Testis (tissue), 2 donors: ENCODE data around the gene TBX18.

ENCODE experiments used
- POLR2A ChIP-seq: fragments of 450-650 bp; IDR thresholded peaks from one replicate; pipeline ENCODE4 v1.6.1; 2017; ENCODE audit warnings: antibody characterized with exemption, mild to moderate bottlenecking, moderate library complexity
- TF ChIP-seq, protein P1 (sequence below), 3 experiments: fragments of 450-650 bp in 2 of 3; fragments of 200-600 bp in 1 of 3; sonication (generic) in 1 of 3; IDR thresholded peaks; one replicate each; pipeline ENCODE4 v1.5.1; 2016 to 2019; ENCODE audit warnings: antibody characterized with exemption in 3 of 3, mild to moderate bottlenecking in 2 of 3, moderate library complexity in 1 of 3

DNA sequence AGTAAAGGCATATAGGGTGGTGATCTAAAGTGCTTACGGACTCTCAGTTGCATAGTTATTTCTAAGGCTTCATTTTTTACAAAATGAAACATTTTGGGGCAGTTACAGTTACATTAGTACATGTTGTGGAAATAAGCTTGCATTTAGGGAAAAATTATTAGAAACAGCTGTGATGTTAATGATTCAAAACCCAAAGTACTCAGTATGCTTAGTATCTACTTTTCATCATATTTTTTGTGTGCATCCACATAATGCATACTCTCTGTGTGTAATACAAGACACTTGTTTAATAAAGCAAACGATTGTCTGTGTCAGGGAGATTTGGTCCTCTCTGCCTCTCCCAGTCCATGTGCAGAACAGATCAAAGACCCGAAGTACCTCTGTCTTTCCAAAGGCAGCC is 11.4 kb upstream of the TBX18 start:
- TF ChIP-seq, protein P1, sequence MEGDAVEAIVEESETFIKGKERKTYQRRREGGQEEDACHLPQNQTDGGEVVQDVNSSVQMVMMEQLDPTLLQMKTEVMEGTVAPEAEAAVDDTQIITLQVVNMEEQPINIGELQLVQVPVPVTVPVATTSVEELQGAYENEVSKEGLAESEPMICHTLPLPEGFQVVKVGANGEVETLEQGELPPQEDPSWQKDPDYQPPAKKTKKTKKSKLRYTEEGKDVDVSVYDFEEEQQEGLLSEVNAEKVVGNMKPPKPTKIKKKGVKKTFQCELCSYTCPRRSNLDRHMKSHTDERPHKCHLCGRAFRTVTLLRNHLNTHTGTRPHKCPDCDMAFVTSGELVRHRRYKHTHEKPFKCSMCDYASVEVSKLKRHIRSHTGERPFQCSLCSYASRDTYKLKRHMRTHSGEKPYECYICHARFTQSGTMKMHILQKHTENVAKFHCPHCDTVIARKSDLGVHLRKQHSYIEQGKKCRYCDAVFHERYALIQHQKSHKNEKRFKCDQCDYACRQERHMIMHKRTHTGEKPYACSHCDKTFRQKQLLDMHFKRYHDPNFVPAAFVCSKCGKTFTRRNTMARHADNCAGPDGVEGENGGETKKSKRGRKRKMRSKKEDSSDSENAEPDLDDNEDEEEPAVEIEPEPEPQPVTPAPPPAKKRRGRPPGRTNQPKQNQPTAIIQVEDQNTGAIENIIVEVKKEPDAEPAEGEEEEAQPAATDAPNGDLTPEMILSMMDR (IDR thresholded peaks at IDR 0.05), result no peak
- no peak for TF ChIP-seq POLR2A
